K562 (cell line): ENCODE results near the gene HTR2B. TPM values are rescaled to one million over a fixed set of nuclear protein-coding genes. Genes with fewer than 3 reads are reported as not detected.

ENCODE experiments used
- ATAC-seq: fragments of 200-7000 bp; cut with Tn5 transposase; 3 replicates; pipeline ENCODE4 v1.9.1; 2020; ENCODE audit warnings: moderate library complexity
- BruUV-seq: library from RNA; stranded (reverse); fragments of 400-500 nt; replicated peaks from 2 replicates; lab custom pipeline; 2021; lab: Mats Ljungman, UMichigan
- CTCF ChIA-PET: fragments of 300-600 bp; formaldehyde crosslinking; extraction: SDS; loops from one replicate; lab custom pipeline; 2021; ENCODE audit warnings: low intra/inter-chr PET ratio; lab: Yijun Ruan, JAX
- POLR2A ChIA-PET: fragments of 300-600, 350-650 bp; sonication (Branson Sonifier 250); formaldehyde crosslinking; extraction: SDS; loops from one replicate; lab custom pipeline; 2021; ENCODE audit warnings: antibody characterized with exemption, inconsistent platforms; lab: Yijun Ruan, JAX
- DNase-seq, 4 experiments: peaks; one replicate each; pipeline versions ENCODE4 v3.0.0 to v3.0.0-alpha.2; 2011 to 2018; ENCODE audit warnings: low spot score in 3 of 4, mixed read lengths in 3 of 4; ENCODE audit errors: extremely low read depth in 1 of 4
- FAIRE-seq: peaks from 2 replicates; lab custom pipeline; 2011; peaks lifted over from hg19 to GRCh38; lab: Jason Lieb, UNC
- H2AFZ ChIP-seq: 2 replicates; pipeline ENCODE4 v1.6.0; 2011; ENCODE audit warnings: low read depth, low read length, control low read depth, inconsistent platforms
- H3K27ac ChIP-seq: fragments of 200-600 bp; 3 replicates; pipeline ENCODE4 v1.8.0; 2011; ENCODE audit warnings: low read depth, mild to moderate bottlenecking, control low read depth, inconsistent platforms, low read length, moderate library complexity, mixed read lengths; ENCODE audit errors: extremely low read depth
- H3K27me3 ChIP-seq, 2 experiments: fragments of 300-600 bp in 1 of 2; 2 replicates in 1 of 2; 3 replicates in 1 of 2; pipeline versions ENCODE4 v1.6.0 to v1.8.0; 2011; ENCODE audit warnings: inconsistent platforms in 2 of 2, low read length in 2 of 2, mild to moderate bottlenecking in 1 of 2, mixed read lengths in 1 of 2, moderate library complexity in 1 of 2; ENCODE audit not compliant: control insufficient read depth in 2 of 2, insufficient read depth in 2 of 2
- H3K36me3 ChIP-seq: fragments of 300-600 bp; 3 replicates; pipeline ENCODE4 v1.8.0; 2011; ENCODE audit warnings: mild to moderate bottlenecking, low read length, inconsistent platforms; ENCODE audit not compliant: control insufficient read depth, insufficient read depth
- H3K4me1 ChIP-seq, 2 experiments: fragments of 200-600 bp in 1 of 2; replicated peaks in 1 of 2; 2 replicates in 1 of 2; 3 replicates in 1 of 2; pipeline versions ENCODE4 v1.5.1 to v1.8.0; 2011; ENCODE audit warnings: inconsistent platforms in 2 of 2, low read length in 2 of 2, mild to moderate bottlenecking in 1 of 2, mixed read lengths in 1 of 2, moderate library complexity in 1 of 2; ENCODE audit not compliant: control insufficient read depth in 2 of 2, insufficient read depth in 2 of 2
- H3K4me2 ChIP-seq: 2 replicates; pipeline ENCODE4 v1.6.1; 2011; ENCODE audit warnings: low read length, control low read depth, inconsistent platforms, mixed read lengths; ENCODE audit not compliant: insufficient read depth
- H3K4me3 ChIP-seq: fragments of 200-600 bp; sonication (generic), shearing (Covaris generic); 2 replicates; pipeline ENCODE4 v1.5.1; 2016; ENCODE audit warnings: control low read depth, inconsistent platforms
- H3K79me2 ChIP-seq: fragments of 200-600 bp; 3 replicates; pipeline ENCODE4 v1.8.0; 2011; ENCODE audit warnings: low read length, inconsistent platforms; ENCODE audit not compliant: control insufficient read depth, insufficient read depth
- H3K9ac ChIP-seq, 2 experiments: 2 replicates each; pipeline versions ENCODE4 v1.6.0 to v1.6.1; 2011; ENCODE audit warnings: low read depth in 2 of 2, low read length in 2 of 2, control low read depth in 1 of 2, inconsistent platforms in 1 of 2, mild to moderate bottlenecking in 1 of 2, mixed read lengths in 1 of 2; ENCODE audit not compliant: insufficient read depth in 1 of 2
- H3K9me1 ChIP-seq: one replicate; pipeline ENCODE4 v1.6.0; 2011; ENCODE audit warnings: inconsistent platforms, mild to moderate bottlenecking, low read length, moderate library complexity; ENCODE audit not compliant: control insufficient read depth, insufficient read depth
- H3K9me3 ChIP-seq: replicated peaks from 2 replicates; pipeline ENCODE4 v1.5.1; 2011; ENCODE audit warnings: low read depth, low read length, inconsistent platforms; ENCODE audit not compliant: control insufficient read depth, insufficient read depth
- H4K20me1 ChIP-seq: replicated peaks from 2 replicates; pipeline ENCODE4 v1.6.1; 2011; ENCODE audit warnings: low read length, inconsistent platforms, mixed read lengths; ENCODE audit not compliant: control insufficient read depth, insufficient read depth
- CREB1 ChIP-seq, 2 experiments: sonication (generic) in 1 of 2; formaldehyde crosslinking in 1 of 2; IDR thresholded peaks; 2 replicates each; pipeline versions ENCODE4 v1.6.1 to v1.8.0; 2012 to 2022; ENCODE audit warnings: inconsistent platforms in 1 of 2, mild to moderate bottlenecking in 1 of 2, missing genetic modification reagents in 1 of 2, moderate library complexity in 1 of 2
- DMBX1 ChIP-seq: fragments of 250-450 bp; sonication (Bioruptor Pico); IDR thresholded peaks from 2 replicates; pipeline ENCODE4 v1.8.0; 2022; ENCODE audit warnings: inconsistent platforms, mild to moderate bottlenecking, moderate library complexity, borderline replicate concordance
- DNMT1 ChIP-seq: fragments of 450-650 bp; IDR thresholded peaks from 2 replicates; pipeline ENCODE4 v1.6.1; 2016; ENCODE audit warnings: antibody characterized with exemption, mild to moderate bottlenecking
- ERF ChIP-seq: fragments of 450-650 bp; formaldehyde crosslinking; IDR thresholded peaks from 2 replicates; pipeline ENCODE4 v1.4.0; 2020; ENCODE audit warnings: mild to moderate bottlenecking, mixed read lengths
- FIP1L1 ChIP-seq: fragments of 200-400 bp; formaldehyde crosslinking; IDR thresholded peaks from 2 replicates; pipeline ENCODE4 v1.6.1; 2018; ENCODE audit warnings: mild to moderate bottlenecking, low read depth, low read length; ENCODE audit not compliant: poor library complexity, severe bottlenecking
- FOXK1 ChIP-seq: sonication (generic); formaldehyde crosslinking; IDR thresholded peaks from 2 replicates; pipeline ENCODE4 v1.8.0; 2022; ENCODE audit warnings: missing genetic modification reagents, mild to moderate bottlenecking, borderline replicate concordance
- GTF2E2 ChIP-seq: fragments of 200-800 bp; sonication (Bioruptor generic); IDR thresholded peaks from 2 replicates; pipeline ENCODE4 v1.6.1; 2016; ENCODE audit warnings: missing genetic modification characterization, missing compliant biosample characterization
- GTF2F1 ChIP-seq: IDR thresholded peaks from 2 replicates; pipeline ENCODE4 v1.6.1; 2011; ENCODE audit warnings: low read depth, low read length, improper control_type of control experiment
- HNRNPUL1 ChIP-seq: fragments of 200-400 bp; formaldehyde crosslinking; IDR thresholded peaks from 2 replicates; pipeline ENCODE4 v1.6.1; 2017; ENCODE audit warnings: low read length
- ILF3 ChIP-seq: fragments of 450-650 bp; IDR thresholded peaks from 2 replicates; pipeline ENCODE4 v1.6.1; 2018; ENCODE audit warnings: antibody characterized with exemption, mild to moderate bottlenecking, moderate library complexity, borderline replicate concordance
- MYC ChIP-seq, 2 experiments: fragments of 250-450 bp in 1 of 2; sonication (Bioruptor Pico) in 1 of 2; IDR thresholded peaks; 2 replicates each; pipeline versions ENCODE4 v1.5.1 to v1.6.1; 2012 to 2021; ENCODE audit warnings: low read depth in 2 of 2, borderline replicate concordance in 1 of 2, improper control_type of control experiment in 1 of 2, low read length in 1 of 2, mild to moderate bottlenecking in 1 of 2, moderate library complexity in 1 of 2
- NONO ChIP-seq, 2 experiments: fragments of 200-400 bp in 1 of 2; fragments of 450-650 bp in 1 of 2; formaldehyde crosslinking in 1 of 2; IDR thresholded peaks; 2 replicates each; pipeline ENCODE4 v1.6.1; 2017; ENCODE audit warnings: low read depth in 2 of 2, mild to moderate bottlenecking in 2 of 2, moderate library complexity in 2 of 2, low read length in 1 of 2
- NR2C2 ChIP-seq, 2 experiments: fragments of 200-800 bp in 1 of 2; sonication (Bioruptor generic) in 1 of 2; sonication (generic) in 1 of 2; formaldehyde crosslinking in 1 of 2; IDR thresholded peaks; 2 replicates each; pipeline versions ENCODE4 v1.6.1 to v1.8.0; 2016 to 2022; ENCODE audit warnings: mild to moderate bottlenecking in 1 of 2, missing compliant biosample characterization in 1 of 2, missing genetic modification characterization in 1 of 2, missing genetic modification reagents in 1 of 2
- RBM34 ChIP-seq: fragments of 200-400 bp; formaldehyde crosslinking; IDR thresholded peaks from 2 replicates; pipeline ENCODE4 v1.6.1; 2018; ENCODE audit warnings: low read length, borderline replicate concordance; ENCODE audit not compliant: insufficient read depth
- SMAD1 ChIP-seq: fragments of 150-350 bp; IDR thresholded peaks from 2 replicates; pipeline ENCODE4 v1.6.1; 2014; ENCODE audit warnings: low read length, low read depth; ENCODE audit not compliant: partially characterized antibody
- SP1 ChIP-seq: sonication (generic); formaldehyde crosslinking; IDR thresholded peaks from 2 replicates; pipeline ENCODE4 v1.8.1; 2022; ENCODE audit warnings: mild to moderate bottlenecking, missing genetic modification reagents
- YY1 ChIP-seq, 3 experiments: IDR thresholded peaks; 2 replicates each; pipeline ENCODE4 v1.6.1; 2011; ENCODE audit warnings: low read length in 2 of 3, mild to moderate bottlenecking in 2 of 3, moderate library complexity in 2 of 3, borderline replicate concordance in 1 of 3, control low read depth in 1 of 3, low read depth in 1 of 3; ENCODE audit not compliant: insufficient read depth in 3 of 3, insufficient replicate concordance in 2 of 3, control insufficient read depth in 1 of 3, insufficient read length in 1 of 3; ENCODE audit errors: extremely low read depth in 1 of 3
- ZBTB17 ChIP-seq: fragments of 450-650 bp; formaldehyde crosslinking; IDR thresholded peaks from 2 replicates; pipeline ENCODE4 v1.4.0; 2020; ENCODE audit warnings: mild to moderate bottlenecking
- ZNF263 ChIP-seq: sonication (generic); formaldehyde crosslinking; IDR thresholded peaks from 2 replicates; pipeline ENCODE4 v1.8.0; 2022; ENCODE audit warnings: mild to moderate bottlenecking, missing genetic modification reagents, borderline replicate concordance
- ZNF444 ChIP-seq: fragments of 250-450 bp; sonication (Bioruptor Pico); IDR thresholded peaks from 2 replicates; pipeline ENCODE4 v1.4.0; 2020; ENCODE audit warnings: mild to moderate bottlenecking, moderate library complexity
- WGBS: fragments of 100-300 bp; shearing (Covaris generic); methylation state at CpG from one replicate; pipeline ENCODE4 v1.1.6; 2016; ENCODE audit warnings: low coverage, mixed read lengths; ENCODE audit not compliant: insufficient coverage; ENCODE audit errors: missing lambda C conversion rate; 5-methylcytosine and 5-hydroxymethylcytosine counted together
- in situ Hi-C: fragments of 300-500 bp; cut with MboI; formaldehyde crosslinking; loops from 4 replicates; pipeline ENCODE4 v1.15.0; 2018; ENCODE audit warnings: inconsistent platforms, mixed read lengths
- intact Hi-C: fragments of 100-400 bp; cut with micrococcal nuclease; formaldehyde crosslinking; loops from 2 replicates; pipeline ENCODE4 v1.14.2; 2022
- polyA plus RNA-seq, 8 experiments: library from polyadenylated mRNA; depleted of rRNA in 4 of 8; stranded (reverse) in 5 of 8; unstranded in 3 of 8; fragments of >200 nt; fragmentation: Nextera tagmentation in 2 of 8; fragmentation: Illumina TruSeq in 1 of 8; extraction: Ambion mirVana in 2 of 8; extraction: Trizol in 1 of 8; gene quantifications; 2 replicates each; pipeline versions ENCODE4 v1.2.1 to v1.2.3, GENCODE V29; 2011 to 2014; ENCODE audit warnings: inconsistent platforms in 1 of 8, missing spikeins in 1 of 8
- total RNA-seq, 7 experiments: library from RNA; depleted of rRNA in 6 of 7; stranded (reverse); fragments of >200 nt in 6 of 7; fragmentation: Illumina TruSeq in 2 of 7; extraction: Trizol in 2 of 7; gene quantifications; 2 replicates each; pipeline versions ENCODE4 v1.2.1 to v1.2.3, GENCODE V29; 2011 to 2021; ENCODE audit warnings: low replicate concordance in 1 of 7

HTR2B gene
- total and polyA plus RNA-seq, 9 of the 15 experiments (the other 6 are each of a cell fraction or from before 2014, with no cell fraction given) = not detected

DNA sequence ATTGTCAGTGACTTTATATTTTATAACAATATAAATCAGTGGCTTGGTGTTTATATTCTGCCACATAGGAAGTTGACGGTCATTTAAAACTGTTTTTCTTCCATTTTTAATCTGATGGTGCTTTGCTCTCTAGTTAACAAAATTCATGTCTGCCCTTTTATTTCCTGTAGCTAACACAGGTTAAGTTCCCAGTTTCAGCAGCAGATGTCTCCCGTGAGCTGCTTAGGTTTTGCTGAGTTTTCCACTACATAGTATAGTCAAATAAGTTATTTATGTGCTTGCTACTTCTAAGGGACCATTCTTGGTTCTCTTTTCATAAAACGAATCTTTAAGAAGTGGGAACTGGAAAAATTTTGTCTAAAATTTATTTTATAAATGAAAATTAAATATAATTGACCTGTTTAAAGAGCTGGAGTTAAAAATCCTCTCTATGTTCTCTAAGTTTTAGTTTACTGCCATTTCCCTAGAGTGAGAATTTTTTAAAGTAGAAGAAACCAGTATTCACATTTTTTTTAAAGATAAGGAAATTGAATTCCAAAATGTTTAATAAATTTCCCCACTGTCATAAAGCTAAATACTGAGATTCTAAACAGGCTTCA, 20.6 kb downstream of the HTR2B start (continued):
- TF ChIP-seq YY1 (IDR thresholded peaks at IDR 0.05; ENCODE audit: borderline replicate concordance in 1 of 3, control insufficient read depth in 1 of 3, extremely low read depth in 1 of 3, insufficient read depth in 3 of 3, insufficient read length in 1 of 3, insufficient replicate concordance in 2 of 3, low read depth in 1 of 3, low read length in 2 of 3) (no peak), SP1 (CRISPR knock-in tag) (no peak)

DNA sequence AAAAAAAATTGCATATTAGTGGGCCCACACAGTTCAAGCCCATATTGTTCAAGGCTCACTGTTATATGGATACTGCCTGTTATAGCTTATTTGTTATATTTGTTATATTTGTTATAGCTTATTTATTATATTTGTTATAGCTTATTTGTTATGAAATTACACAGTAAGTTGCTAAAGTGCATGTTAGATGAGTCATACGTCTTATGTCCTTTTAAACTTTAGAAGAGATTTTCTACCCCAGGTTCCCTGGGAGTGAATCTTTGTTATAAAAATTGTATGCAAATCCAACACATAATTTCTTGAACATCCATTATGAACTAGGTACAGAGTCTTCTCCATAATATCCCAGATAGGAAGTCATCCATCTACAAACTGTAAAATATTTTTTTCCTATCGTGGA, 22.1 kb downstream of the HTR2B start:
- Histone ChIP-seq H3K4me1 (no peaks in the 10 kb centered on the region), H3K27ac (no peak overlapping the region), H3K9me3 (no peaks in the 10 kb centered on the region), H3K79me2 (peaks cover 3% of the 10 kb centered on the region; the same call in 2 of the 3 replicates), H2AFZ (no peak overlapping the region), H3K9me1 (no peaks in the 10 kb centered on the region), H3K4me3 (no peak overlapping the region), H3K9ac (no peak overlapping the region), H3K4me2 (no peak overlapping the region), H3K36me3 (peaks cover 43% of the 10 kb centered on the region; the same call in 2 of the 3 replicates), H3K27me3 (no peaks in the 10 kb centered on the region), H4K20me1 (no peaks in the 10 kb centered on the region; the same call in 1 of the 2 replicates)
- WGBS = 93% methylated on average over 2 of the region's 2 CpGs
- in situ Hi-C loops (loop anchor here (10.0 kb wide), 1 partner anchor 352 kb away; no protein-coding TSS in a partner anchor), intact Hi-C loops (loop anchor here (5.0 kb wide), 2 partner anchors 90 to 350 kb away; no protein-coding TSS in a partner anchor)
- ChIA-PET CTCF (no interaction called here), POLR2A (interaction anchor here (1.0 to 2.0 kb wide), 2 partner anchors 98 to 350 kb away, joined by 3 to 15 read pairs; no protein-coding TSS in a partner anchor)
- ATAC-seq = no peak
- DNase-seq = no peak
- FAIRE-seq = no peak
- BruUV-seq = no TSS peak
- TF ChIP-seq ZBTB17 (CRISPR knock-in tag) (no peak), ERF (CRISPR knock-in tag) (no peak), HNRNPUL1 (no peak), DNMT1 (no peak), GTF2E2 (tag) (no peak), ILF3 (no peak), CREB1 (IDR thresholded peaks at IDR 0.05) (no peak), CREB1 (CRISPR knock-in tag; IDR thresholded peaks at IDR 0.05) (no peak), GTF2F1 (no peak), SMAD1 (no peak), NONO (IDR thresholded peaks at IDR 0.05; ENCODE audit: low read depth in 2 of 2, low read length in 1 of 2) (no peak), NR2C2 (CRISPR knock-in tag; IDR thresholded peaks at IDR 0.05) (no peak), NR2C2 (tag; IDR thresholded peaks at IDR 0.05) (no peak), ZNF444 (CRISPR knock-in tag) (no peak), ZNF263 (CRISPR knock-in tag) (no peak), FIP1L1 (no peak), MYC (IDR thresholded peaks at IDR 0.05; ENCODE audit: low read depth, low read length) (no peak), MYC (CRISPR knock-in tag; IDR thresholded peaks at IDR 0.05; ENCODE audit: borderline replicate concordance, low read depth) (no peak), DMBX1 (CRISPR knock-in tag) (no peak), FOXK1 (CRISPR knock-in tag) (no peak), RBM34 (no peak)
